PC-3 (cell line): ENCODE measurements around the gene PDE3B. TPM values are rescaled to one million over a fixed set of nuclear protein-coding genes. Genes with fewer than 3 reads are reported as not detected.

Source experiments
- ATAC-seq: fragments of 200-7000 bp; cut with Tn5 transposase; 2 replicates; pipeline ENCODE4 v1.9.1; 2020; ENCODE audit warnings: mild to moderate bottlenecking, moderate library complexity
- BruUV-seq: library from RNA; stranded (reverse); fragments of 400-500 nt; replicated peaks from 2 replicates; lab custom pipeline; 2021; lab: Mats Ljungman, UMichigan
- CTCF ChIA-PET: fragments of 300-600 bp; sonication (Branson Sonifier 250); formaldehyde crosslinking; loops from one replicate; lab custom pipeline; 2022; ENCODE audit warnings: antibody characterized with exemption; lab: Charles Lee
- POLR2A ChIA-PET: fragments of 300-600 bp; sonication (Branson Sonifier 250); formaldehyde crosslinking; loops from one replicate; lab custom pipeline; 2022; ENCODE audit warnings: antibody characterized with exemption; ENCODE audit not compliant: unreplicated experiment; lab: Charles Lee
- DNase-seq: peaks from one replicate; pipeline ENCODE4 v3.0.0-alpha.2; 2015
- H2AFZ ChIP-seq: fragments of 300-600 bp; sonication (generic); 2 replicates; pipeline ENCODE4 v1.6.0; 2016; ENCODE audit warnings: antibody characterized with exemption, low read length
- H3F3A ChIP-seq: fragments of 300-600 bp; sonication (generic); one replicate; pipeline ENCODE4 v1.6.0; 2017; ENCODE audit warnings: antibody characterized with exemption, low read length, control low read depth, mild to moderate bottlenecking; ENCODE audit not compliant: unreplicated experiment
- H3K27ac ChIP-seq: fragments of 300-600 bp; sonication (generic); 2 replicates; pipeline ENCODE4 v1.5.1; 2016; ENCODE audit warnings: mild to moderate bottlenecking, low read length
- H3K27me3 ChIP-seq: fragments of 300-600 bp; sonication (generic); 2 replicates; pipeline ENCODE4 v1.6.1; 2016; ENCODE audit warnings: low read length, mixed read lengths
- H3K36me3 ChIP-seq: fragments of 300-600 bp; sonication (generic); 2 replicates; pipeline ENCODE4 v1.6.1; 2016; ENCODE audit warnings: low read depth, mixed run types, low read length, mixed read lengths
- H3K4me1 ChIP-seq: fragments of 300-600 bp; sonication (generic); 2 replicates; pipeline ENCODE4 v1.5.1; 2016; ENCODE audit warnings: low read length; ENCODE audit not compliant: insufficient read depth
- H3K4me2 ChIP-seq: fragments of 300-600 bp; sonication (generic); 2 replicates; pipeline ENCODE4 v1.6.0; 2016; ENCODE audit warnings: low read length
- H3K4me3 ChIP-seq: fragments of 300-600 bp; sonication (generic); 2 replicates; pipeline ENCODE4 v1.5.1; 2016; ENCODE audit warnings: mild to moderate bottlenecking, low read length, mixed read lengths
- H3K79me2 ChIP-seq: fragments of 300-600 bp; sonication (generic); 2 replicates; pipeline ENCODE4 v1.6.1; 2017; ENCODE audit warnings: low read length, mixed read lengths
- H3K9ac ChIP-seq: fragments of 300-600 bp; sonication (generic); 2 replicates; pipeline ENCODE4 v1.6.0; 2016; ENCODE audit warnings: mild to moderate bottlenecking, low read length
- H3K9me2 ChIP-seq: fragments of 300-600 bp; sonication (generic); replicated peaks from 2 replicates; pipeline ENCODE4 v1.6.1; 2016; ENCODE audit warnings: mixed run types, low read length, mixed read lengths
- H3K9me3 ChIP-seq: fragments of 300-600 bp; sonication (generic); 2 replicates; pipeline ENCODE4 v1.6.1; 2016; ENCODE audit warnings: low read length, mixed read lengths
- H4K20me1 ChIP-seq: fragments of 300-600 bp; sonication (generic); 2 replicates; pipeline ENCODE4 v1.6.1; 2016; ENCODE audit warnings: low read length, mixed read lengths
- EZH2 ChIP-seq: fragments of 300-600 bp; sonication (generic); IDR thresholded peaks from one replicate; pipeline ENCODE4 v1.6.1; 2017; ENCODE audit warnings: antibody characterized with exemption, mild to moderate bottlenecking, low read length; ENCODE audit not compliant: unreplicated experiment
- EZH2phosphoT487 ChIP-seq: fragments of 300-600 bp; sonication (generic); IDR thresholded peaks from 2 replicates; pipeline ENCODE4 v1.6.1; 2018; ENCODE audit warnings: mild to moderate bottlenecking, antibody characterized with exemption, low read length, borderline replicate concordance
- intact Hi-C: fragments of 100-400 bp; cut with micrococcal nuclease; formaldehyde crosslinking; loops from 2 replicates; pipeline ENCODE4 v1.9.0; 2023
- total RNA-seq: library from RNA; depleted of rRNA; stranded (reverse); fragments of >200 nt; gene quantifications from 2 replicates; pipeline ENCODE4 v1.2.3, GENCODE V29; 2014
- TF ChIP-seq, protein P1 (sequence below): fragments of 300-600 bp; sonication (generic); conservative IDR thresholded peaks from 2 replicates; pipeline ENCODE4 v1.5.1; 2017; ENCODE audit warnings: antibody characterized with exemption, low read depth, mild to moderate bottlenecking, low read length

PDE3B gene
- total RNA-seq, 1 experiment from 2014 or later, result 0.11 TPM

DNA sequence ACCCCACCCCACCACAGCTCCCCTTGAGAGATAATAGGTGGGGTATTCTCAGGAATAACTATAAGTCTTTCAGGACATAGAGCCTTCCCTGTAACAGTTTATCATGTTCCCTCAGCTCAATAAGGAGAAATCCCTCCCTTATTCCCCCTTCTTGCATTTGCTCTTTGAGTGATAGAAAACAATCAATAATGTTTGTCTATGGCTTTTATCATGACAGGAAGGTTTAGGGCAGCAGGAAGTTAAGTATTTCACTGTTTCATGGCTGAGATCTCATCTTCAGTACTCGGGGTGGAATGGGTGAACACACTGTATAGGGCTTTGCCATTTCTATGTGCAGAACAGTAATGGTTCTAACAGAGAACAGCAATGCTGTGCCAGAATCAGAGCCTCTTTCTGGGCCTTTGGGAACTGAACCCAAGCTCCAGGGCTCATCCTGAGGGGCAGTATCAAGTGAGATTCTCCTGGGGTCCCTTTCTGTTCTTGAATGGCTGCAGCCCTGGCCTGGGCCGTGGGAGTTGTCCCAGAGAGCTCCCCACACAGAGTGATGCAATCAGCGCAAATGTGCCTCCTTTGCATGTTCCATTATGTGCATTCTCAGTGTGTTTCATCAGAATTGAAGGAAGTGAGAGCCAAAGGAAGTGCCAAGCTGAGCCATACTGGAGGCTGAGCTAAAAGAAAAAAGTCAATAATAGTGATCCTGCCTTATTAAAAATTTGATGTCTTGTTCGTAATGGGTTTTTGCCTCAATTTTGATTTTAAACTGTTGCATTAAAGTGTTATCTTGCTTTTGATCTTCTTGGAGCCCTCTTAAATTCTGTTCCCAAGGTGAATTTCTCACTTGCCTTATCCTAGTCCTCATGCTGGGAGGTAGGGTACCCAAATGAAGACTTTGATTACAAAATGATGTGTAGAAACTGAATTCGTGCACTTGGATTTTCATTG, 251.3 kb downstream of the PDE3B start:
- no TSS peak for BruUV-seq
- intact Hi-C loops, result loop anchor here (2.0 to 10.0 kb wide), 3 partner anchors 22 to 250 kb away; partner anchors contain the start of gene PDE3B
- CTCF ChIA-PET, result no interaction called here

DNA sequence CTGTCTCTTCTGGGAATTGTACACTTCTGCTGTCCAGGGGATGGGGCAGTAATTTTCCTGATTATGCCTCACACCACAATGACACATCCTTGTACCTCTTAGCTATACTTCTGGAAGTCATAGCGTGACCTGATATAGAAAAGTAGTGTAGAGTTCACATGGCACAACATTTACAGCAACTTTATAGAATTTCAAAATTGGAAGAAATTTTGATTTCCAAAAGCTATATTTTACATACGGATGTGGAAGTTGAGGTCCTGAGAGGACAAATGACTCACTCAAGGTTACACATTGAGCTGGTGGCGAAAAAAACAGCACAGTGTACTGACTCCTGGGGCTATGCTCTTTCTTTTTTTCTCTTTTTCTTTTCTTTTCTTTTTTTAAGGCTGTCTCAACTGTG, 254.8 kb downstream of the PDE3B start:
- no peaks in the 10 kb centered on the region for H3K36me3 ChIP-seq
- no peaks in the 10 kb centered on the region for H3F3A ChIP-seq
- no peaks in the 10 kb centered on the region for H3K9me2 ChIP-seq
- CTCF ChIA-PET, result interaction anchor here (0.8 kb wide), 1 partner anchor 10 kb away, joined by 3 read pairs; no protein-coding TSS in a partner anchor
- no peak overlapping the region for H3K4me2 ChIP-seq
- no TSS peak for BruUV-seq
- TF ChIP-seq, protein P1, sequence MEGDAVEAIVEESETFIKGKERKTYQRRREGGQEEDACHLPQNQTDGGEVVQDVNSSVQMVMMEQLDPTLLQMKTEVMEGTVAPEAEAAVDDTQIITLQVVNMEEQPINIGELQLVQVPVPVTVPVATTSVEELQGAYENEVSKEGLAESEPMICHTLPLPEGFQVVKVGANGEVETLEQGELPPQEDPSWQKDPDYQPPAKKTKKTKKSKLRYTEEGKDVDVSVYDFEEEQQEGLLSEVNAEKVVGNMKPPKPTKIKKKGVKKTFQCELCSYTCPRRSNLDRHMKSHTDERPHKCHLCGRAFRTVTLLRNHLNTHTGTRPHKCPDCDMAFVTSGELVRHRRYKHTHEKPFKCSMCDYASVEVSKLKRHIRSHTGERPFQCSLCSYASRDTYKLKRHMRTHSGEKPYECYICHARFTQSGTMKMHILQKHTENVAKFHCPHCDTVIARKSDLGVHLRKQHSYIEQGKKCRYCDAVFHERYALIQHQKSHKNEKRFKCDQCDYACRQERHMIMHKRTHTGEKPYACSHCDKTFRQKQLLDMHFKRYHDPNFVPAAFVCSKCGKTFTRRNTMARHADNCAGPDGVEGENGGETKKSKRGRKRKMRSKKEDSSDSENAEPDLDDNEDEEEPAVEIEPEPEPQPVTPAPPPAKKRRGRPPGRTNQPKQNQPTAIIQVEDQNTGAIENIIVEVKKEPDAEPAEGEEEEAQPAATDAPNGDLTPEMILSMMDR, result no peak
- TF ChIP-seq EZH2phosphoT487 (no peak), EZH2 (no peak)
- H3K4me3 ChIP-seq, result no peak overlapping the region
- H4K20me1 ChIP-seq, result no peaks in the 10 kb centered on the region
- H3K27me3 ChIP-seq, result peaks cover 7% of the 10 kb centered on the region; the same call in 1 of the 2 replicates
- ATAC-seq (no peak), DNase-seq (no peak)
- intact Hi-C loops, result loop anchor here (10.0 kb wide), 1 partner anchor 254 kb away; the partner anchor contains the start of gene PDE3B
- no peaks in the 10 kb centered on the region for H3K4me1 ChIP-seq
- H3K9me3 ChIP-seq, result no peaks in the 10 kb centered on the region
- no peak overlapping the region for H3K27ac ChIP-seq
- POLR2A ChIA-PET, result no interaction called here
- no peak overlapping the region for H3K9ac ChIP-seq
- no peak overlapping the region for H2AFZ ChIP-seq
- H3K79me2 ChIP-seq, result no peaks in the 10 kb centered on the region

More for the DNA sequence above, 251.3 kb downstream of the PDE3B start:
- Histone ChIP-seq H3K79me2 (0 out of 2 replicates have a peak, but pooled peaks cover 4% of the 10 kb centered on the region), H3K27me3 (peaks cover 7% of the 10 kb centered on the region; the same call in 1 of the 2 replicates), H3K9me3 (no peaks in the 10 kb centered on the region), H2AFZ (no peak overlapping the region), H3K4me3 (no peak overlapping the region), H3K4me2 (no peak overlapping the region), H4K20me1 (no peaks in the 10 kb centered on the region), H3F3A (no peaks in the 10 kb centered on the region), H3K4me1 (peaks cover 4% of the 10 kb centered on the region; the same call in 1 of the 2 replicates), H3K9me2 (no peaks in the 10 kb centered on the region), H3K9ac (no peak overlapping the region), H3K36me3 (no peaks in the 10 kb centered on the region), H3K27ac (no peak overlapping the region)
- POLR2A ChIA-PET, result no interaction called here
- ATAC-seq (no peak), DNase-seq (no peak)
- TF ChIP-seq, protein P1, result no peak
- no peak for TF ChIP-seq EZH2phosphoT487
- TF ChIP-seq EZH2, result no peak

DNA sequence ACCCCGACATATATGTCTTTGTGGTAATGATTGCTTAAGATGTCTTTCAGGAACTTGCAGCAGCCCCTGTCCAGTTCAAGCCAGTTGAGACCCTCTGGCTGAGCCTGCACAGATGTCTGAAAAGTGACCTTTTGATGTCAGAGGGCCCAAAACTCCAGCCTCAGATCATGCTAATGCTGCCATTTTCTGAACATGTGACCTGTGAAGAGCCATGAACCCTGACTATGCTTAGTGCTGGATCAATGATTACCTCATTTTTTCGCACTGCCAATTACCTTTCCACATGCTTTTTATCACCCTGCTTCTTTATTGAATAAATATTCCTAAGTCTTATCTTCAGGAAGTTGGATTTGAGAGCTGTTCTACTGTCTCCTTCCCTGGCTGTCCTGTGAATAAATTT, 255.3 kb downstream of the PDE3B start:
- no peaks in the 10 kb centered on the region for H3K4me1 ChIP-seq
- CTCF ChIA-PET, result no interaction called here
- no peaks in the 10 kb centered on the region for H3F3A ChIP-seq
- H3K4me2 ChIP-seq, result no peak overlapping the region
- H4K20me1 ChIP-seq, result no peaks in the 10 kb centered on the region
- no peaks in the 10 kb centered on the region for H3K79me2 ChIP-seq
- ATAC-seq, result no peak
- no peaks in the 10 kb centered on the region for H3K9me3 ChIP-seq
- no TSS peak for BruUV-seq
- H3K4me3 ChIP-seq, result no peak overlapping the region
- TF ChIP-seq, protein P1, result no peak
- no peak for TF ChIP-seq EZH2phosphoT487
- no peak for TF ChIP-seq EZH2
- no peaks in the 10 kb centered on the region for H3K9me2 ChIP-seq
- H3K36me3 ChIP-seq, result no peaks in the 10 kb centered on the region
- H2AFZ ChIP-seq, result no peak overlapping the region
- intact Hi-C loops, result loop anchor here (10.0 kb wide), 1 partner anchor 254 kb away; the partner anchor contains the start of gene PDE3B
- no peak overlapping the region for H3K27ac ChIP-seq
- peaks cover 7% of the 10 kb centered on the region; the same call in 1 of the 2 replicates for H3K27me3 ChIP-seq
- POLR2A ChIA-PET, result no interaction called here
- no peak for DNase-seq
- no peak overlapping the region for H3K9ac ChIP-seq
